HG03558 (cell line): ENCODE data around the gene TUBGCP3.
"Not testable (repeated sequence)": the region's sequence is repeated elsewhere in the genome, so short reads cannot be mapped to it uniquely, and the experiment has no call there.

Experiments used
- ATAC-seq: cut with Tn5 transposase; IDR thresholded peaks from one replicate; pipeline ENCODE4 v1.9.1; 2021; ENCODE audit warnings: moderate number of reproducible peaks; ENCODE audit not compliant: unreplicated experiment; ENCODE audit errors: extremely low read depth

TUBGCP3 gene

GRCh38 chr13:112587764-112588489 lies at the start of gene TUBGCP3:
TSS of gene TUBGCP3 (minus strand) at chr13:112588153. CDS start at chr13:112587980, 173 bp downstream.
- ATAC-seq, result peak; percentile 51

- ATAC-seq, result no peak
Observed at GRCh38 chr13:112637017-112637801, 49.3 kb upstream of the TUBGCP3 start.

GRCh38 chr13:112636401-112636975 lies 48.5 kb upstream of the TUBGCP3 start:
- no peak for ATAC-seq

- no peak for ATAC-seq
Observed at GRCh38 chr13:112635323-112635722, 47.4 kb upstream of the TUBGCP3 start.

- no peak for ATAC-seq
Observed at GRCh38 chr13:112634102-112634501, 46.1 kb upstream of the TUBGCP3 start.

GRCh38 chr13:112630226-112630625 lies 42.3 kb upstream of the TUBGCP3 start:
- not testable (repeated sequence) for ATAC-seq

GRCh38 chr13:112629161-112629560 lies 41.2 kb upstream of the TUBGCP3 start:
- ATAC-seq, result no peak

GRCh38 chr13:112627613-112628012 lies 39.7 kb upstream of the TUBGCP3 start:
- ATAC-seq, result not testable (repeated sequence)

- ATAC-seq, result no peak
Observed at GRCh38 chr13:112627161-112627560, 39.2 kb upstream of the TUBGCP3 start.

GRCh38 chr13:112626761-112627160 lies 38.8 kb upstream of the TUBGCP3 start:
- ATAC-seq, result no peak

- no peak for ATAC-seq
Observed at GRCh38 chr13:112626124-112626523, 38.2 kb upstream of the TUBGCP3 start.

- no peak for ATAC-seq
Observed at GRCh38 chr13:112625698-112626097, 37.7 kb upstream of the TUBGCP3 start.

GRCh38 chr13:112624602-112625430 lies 36.9 kb upstream of the TUBGCP3 start:
- ATAC-seq, result no peak

- no peak for ATAC-seq
Observed at GRCh38 chr13:112624040-112624439, 36.1 kb upstream of the TUBGCP3 start.

GRCh38 chr13:112623051-112623711 lies 35.2 kb upstream of the TUBGCP3 start:
- ATAC-seq, result no peak

GRCh38 chr13:112622375-112622774 lies 34.4 kb upstream of the TUBGCP3 start:
- no peak for ATAC-seq

GRCh38 chr13:112619730-112620631 lies 32.0 kb upstream of the TUBGCP3 start:
- ATAC-seq, result no peak

GRCh38 chr13:112618501-112618900 lies 30.5 kb upstream of the TUBGCP3 start:
- ATAC-seq, result no peak
